H9 (cell line): ENCODE measurements around the gene FAXDC2. TPM values are rescaled to one million over a fixed set of nuclear protein-coding genes. Genes with fewer than 3 reads are reported as not detected.

Source experiments
- DNase-seq: peaks from one replicate; pipeline ENCODE4 v3.0.0-alpha.2; 2017
- H2AFZ ChIP-seq: one replicate; pipeline ENCODE4 v1.6.1; 2013; ENCODE audit warnings: mild to moderate bottlenecking, low read length, control low read depth, moderate library complexity
- H2AK5ac ChIP-seq: 2 replicates; pipeline ENCODE4 v1.6.1; 2013; ENCODE audit warnings: low read length, control low read depth, mixed read lengths; ENCODE audit not compliant: insufficient read length
- H2BK120ac ChIP-seq: one replicate; pipeline ENCODE4 v1.6.1; 2013; ENCODE audit warnings: low read depth, mild to moderate bottlenecking, low read length, control low read depth, inconsistent platforms; ENCODE audit not compliant: poor library complexity, severe bottlenecking
- H2BK12ac ChIP-seq: 2 replicates; pipeline ENCODE4 v1.6.1; 2013; ENCODE audit warnings: low read length, control low read depth, mixed read lengths, low read depth; ENCODE audit not compliant: insufficient read length
- H2BK15ac ChIP-seq: 2 replicates; pipeline ENCODE4 v1.6.1; 2013; ENCODE audit warnings: low read depth, low read length, control low read depth
- H2BK20ac ChIP-seq: one replicate; pipeline ENCODE4 v1.6.1; 2013; ENCODE audit warnings: low read depth, mild to moderate bottlenecking, low read length, control low read depth, inconsistent platforms; ENCODE audit not compliant: poor library complexity, severe bottlenecking
- H2BK5ac ChIP-seq: 2 replicates; pipeline ENCODE4 v1.6.1; 2013; ENCODE audit warnings: low read length, control low read depth, mixed read lengths; ENCODE audit not compliant: insufficient read length
- H3K14ac ChIP-seq: 2 replicates; pipeline ENCODE4 v1.6.1; 2013; ENCODE audit warnings: low read length, control low read depth; ENCODE audit not compliant: insufficient read depth
- H3K18ac ChIP-seq: 2 replicates; pipeline ENCODE4 v1.6.1; 2013; ENCODE audit warnings: low read depth, mild to moderate bottlenecking, mixed read lengths, low read length, control low read depth; ENCODE audit not compliant: insufficient read length
- H3K23ac ChIP-seq: 2 replicates; pipeline ENCODE4 v1.6.1; 2013; ENCODE audit warnings: low read length, control low read depth, mixed read lengths, low read depth; ENCODE audit not compliant: insufficient read length
- H3K23me2 ChIP-seq: 2 replicates; pipeline ENCODE4 v1.6.1; 2013; ENCODE audit warnings: low read depth, mild to moderate bottlenecking, mixed read lengths, low read length, control low read depth; ENCODE audit not compliant: insufficient read length, poor library complexity, severe bottlenecking
- H3K27ac ChIP-seq: 2 replicates; pipeline ENCODE4 v1.5.1; 2013; ENCODE audit warnings: low read length, control low read depth, mixed read lengths, low read depth; ENCODE audit not compliant: insufficient read length
- H3K27me3 ChIP-seq: 2 replicates; pipeline ENCODE4 v1.6.1; 2013; ENCODE audit warnings: low read length, control low read depth, inconsistent platforms; ENCODE audit not compliant: insufficient read depth
- H3K4ac ChIP-seq: 2 replicates; pipeline ENCODE4 v1.6.1; 2013; ENCODE audit warnings: low read depth, mild to moderate bottlenecking, control low read depth, inconsistent platforms, low read length, moderate library complexity
- H3K4me1 ChIP-seq: 2 replicates; pipeline ENCODE4 v1.6.1; 2013; ENCODE audit warnings: low read length, control low read depth, inconsistent platforms; ENCODE audit not compliant: insufficient read depth
- H3K4me2 ChIP-seq: 2 replicates; pipeline ENCODE4 v1.6.1; 2013; ENCODE audit warnings: low read length, control low read depth, mixed read lengths; ENCODE audit not compliant: insufficient read length, insufficient read depth
- H3K56ac ChIP-seq: 2 replicates; pipeline ENCODE4 v1.6.1; 2013; ENCODE audit warnings: low read depth, mild to moderate bottlenecking, mixed read lengths, low read length, control low read depth; ENCODE audit not compliant: insufficient read length
- H3K79me1 ChIP-seq: 2 replicates; pipeline ENCODE4 v1.6.1; 2013; ENCODE audit warnings: low read depth, mild to moderate bottlenecking, moderate library complexity, low read length, control low read depth, inconsistent platforms; ENCODE audit not compliant: insufficient read depth, poor library complexity, severe bottlenecking
- H3K79me2 ChIP-seq: 2 replicates; pipeline ENCODE4 v1.6.1; 2013; ENCODE audit warnings: low read length, control low read depth, inconsistent platforms; ENCODE audit not compliant: insufficient read depth
- H3K9ac ChIP-seq: 2 replicates; pipeline ENCODE4 v1.6.1; 2013; ENCODE audit warnings: low read length, control low read depth, mixed read lengths; ENCODE audit not compliant: insufficient read length; ENCODE audit errors: extremely low read depth
- H3K9me3 ChIP-seq: one replicate; pipeline ENCODE4 v1.6.1; 2013; ENCODE audit warnings: low read depth, low read length, inconsistent platforms; ENCODE audit not compliant: control insufficient read depth
- H3T11ph ChIP-seq: one replicate; pipeline ENCODE4 v1.6.1; 2013; ENCODE audit warnings: mild to moderate bottlenecking, low read length, control low read depth, inconsistent platforms
- H4K20me1 ChIP-seq: one replicate; pipeline ENCODE4 v1.6.1; 2013; ENCODE audit not compliant: control insufficient read depth, insufficient read length, insufficient read depth
- H4K5ac ChIP-seq: 2 replicates; pipeline ENCODE4 v1.6.1; 2013; ENCODE audit warnings: low read depth, mild to moderate bottlenecking, mixed read lengths, low read length, control low read depth; ENCODE audit not compliant: insufficient read length
- H4K8ac ChIP-seq: replicated peaks from 2 replicates; pipeline ENCODE4 v1.6.1; 2013; ENCODE audit warnings: low read length, control low read depth, mixed read lengths, low read depth; ENCODE audit not compliant: insufficient read length
- H4K91ac ChIP-seq: 2 replicates; pipeline ENCODE4 v1.6.1; 2013; ENCODE audit warnings: low read depth, mild to moderate bottlenecking, moderate library complexity, mixed read lengths, low read length, control low read depth; ENCODE audit not compliant: insufficient read length
- H3K27ac Mint-ChIP-seq, 3 experiments: 2 replicates in 2 of 3; 3 replicates in 1 of 3; pipeline ENCODE4 v1.8.0; 2020 to 2021; ENCODE audit warnings: mixed read lengths in 3 of 3, mild to moderate bottlenecking in 1 of 3, moderate library complexity in 1 of 3
- H3K27me3 Mint-ChIP-seq: 2 replicates; pipeline ENCODE4 v1.8.0; 2021; ENCODE audit warnings: low read depth, mild to moderate bottlenecking, moderate library complexity, mixed read lengths
- H3K36me3 Mint-ChIP-seq, 3 experiments: 2 replicates in 2 of 3; 3 replicates in 1 of 3; pipeline ENCODE4 v1.8.0; 2020 to 2021; ENCODE audit warnings: low read depth in 3 of 3, mixed read lengths in 3 of 3; ENCODE audit not compliant: insufficient read depth in 1 of 3
- H3K4me1 Mint-ChIP-seq, 2 experiments: 2 replicates each; pipeline ENCODE4 v1.8.0; 2020; ENCODE audit warnings: mixed read lengths in 2 of 2
- H3K4me3 Mint-ChIP-seq, 2 experiments: 2 replicates in 1 of 2; 3 replicates in 1 of 2; pipeline ENCODE4 v1.8.0; 2020 to 2021; ENCODE audit warnings: mild to moderate bottlenecking in 2 of 2, mixed read lengths in 2 of 2, moderate library complexity in 1 of 2
- H3K9me3 Mint-ChIP-seq, 2 experiments: 2 replicates in 1 of 2; 3 replicates in 1 of 2; pipeline ENCODE4 v1.8.0; 2020; ENCODE audit warnings: mild to moderate bottlenecking in 2 of 2, mixed read lengths in 2 of 2, moderate library complexity in 1 of 2
- CTCF ChIP-seq: fragments of 200-600 bp; sonication (generic); conservative IDR thresholded peaks from 3 replicates; pipeline ENCODE4 v1.8.0; 2021; ENCODE audit warnings: antibody characterized with exemption, mild to moderate bottlenecking
- WGBS: extraction: QIAGEN DNeasy Blood & Tissue Kit; methylation state at CpG from one replicate; pipeline ENCODE4 v1.1.7; 2013; ENCODE audit warnings: missing lambda C conversion rate, low lambda C conversion rate, mixed read lengths; ENCODE audit not compliant: insufficient read length; ENCODE audit errors: extremely low coverage; 5-methylcytosine and 5-hydroxymethylcytosine counted together
- total RNA-seq: library from RNA; stranded (reverse); gene quantifications from 2 replicates; pipeline ENCODE4 v1.2.1, GENCODE V29; 2021

FAXDC2 gene
- total RNA-seq, 1 experiment from 2014 or later = 3.0 TPM

- Histone ChIP-seq H4K8ac (no peak overlapping the region), H3K4ac (no peak overlapping the region), H3K79me2 (no peaks in the 10 kb centered on the region), H4K20me1 (no peaks in the 10 kb centered on the region), H3K14ac (no peak overlapping the region), H3K23me2 (no peaks in the 10 kb centered on the region), H3K4me1 (no peaks in the 10 kb centered on the region), H2BK12ac (no peak overlapping the region), H4K5ac (no peak overlapping the region), H3K79me1 (no peaks in the 10 kb centered on the region), H3K9me3 (no peaks in the 10 kb centered on the region), H4K91ac (no peak overlapping the region), H3K4me2 (no peak overlapping the region), H2AK5ac (no peak overlapping the region), H3K9ac (no peak overlapping the region), H2BK15ac (no peak overlapping the region), H2BK5ac (no peak overlapping the region), H2AFZ (no peak overlapping the region), H3K27me3 (no peaks in the 10 kb centered on the region), H2BK120ac (no peak overlapping the region), H3T11ph (no peak overlapping the region), H2BK20ac (no peak overlapping the region), H3K56ac (no peak overlapping the region), H3K27ac (no peak overlapping the region), H3K18ac (no peak overlapping the region), H3K23ac (no peak overlapping the region)
- H3K9me3 Mint-ChIP-seq = no peaks in the 10 kb centered on the region
- no peak for DNase-seq
- no peak overlapping the region for H3K4me3 Mint-ChIP-seq
- no peak for TF ChIP-seq CTCF
- H3K27me3 Mint-ChIP-seq = no peaks in the 10 kb centered on the region
- H3K27ac Mint-ChIP-seq = no peak overlapping the region; a peak in 1 of 7 replicates
- WGBS = no CpG with 5 or more reads among the region's 5 CpGs
- H3K4me1 Mint-ChIP-seq = no peaks in the 10 kb centered on the region
- H3K36me3 Mint-ChIP-seq = peaks cover 60 to 93% (median 81%) of the 10 kb centered on the region in 3 experiments
Measured at GRCh38 chr5:154893381-154893780, 43.0 kb upstream of the FAXDC2 start.
